Lower leg skin (tissue), 4 donors: ENCODE data around the gene GLT8D2. TPM values are rescaled to one million over a fixed set of nuclear protein-coding genes. Genes with fewer than 3 reads are reported as not detected.

Source experiments
- DNase-seq, 2 donors: peaks; one replicate each; pipeline ENCODE4 v3.0.0-alpha.2; 2019; ENCODE audit warnings: low spot score in 2 of 2
- H3K4me3 ChIP-seq: fragments of 200-600 bp; sonication (generic); 2 replicates; pipeline ENCODE4 v1.5.1; 2017; ENCODE audit warnings: mild to moderate bottlenecking, low read depth; ENCODE audit not compliant: poor library complexity, severe bottlenecking
- CTCF ChIP-seq, 3 donors: fragments of 450-650 bp; IDR thresholded peaks; one replicate each; pipeline ENCODE4 v1.5.1; 2016; ENCODE audit warnings: antibody characterized with exemption in 3 of 3, mild to moderate bottlenecking in 3 of 3, moderate library complexity in 2 of 3
- POLR2A ChIP-seq, 2 donors: fragments of 450-650 bp; IDR thresholded peaks; one replicate each; pipeline ENCODE4 v1.6.1; 2016 to 2017; ENCODE audit warnings: antibody characterized with exemption in 2 of 2, mild to moderate bottlenecking in 1 of 2, moderate library complexity in 1 of 2
- WGBS, 2 donors: methylation state at CpG; one replicate each; pipeline ENCODE4 v1.1.5; 2018; 5-methylcytosine and 5-hydroxymethylcytosine counted together
- intact Hi-C: fragments of 100-400 bp; cut with DNase I; formaldehyde crosslinking; loops from one replicate; pipeline ENCODE4 v1.15.0; 2023; ENCODE audit warnings: low total_unique reads
- total RNA-seq, 4 donors: library from RNA; depleted of rRNA; stranded (reverse); fragments of >200 nt; gene quantifications; one replicate each; pipeline ENCODE4 v1.1.0, GENCODE V29; 2016

Gene GLT8D2
- total RNA-seq, 4 donors from 2014 or later, result 0.72 to 1.9 (median 1.2) TPM

- intact Hi-C loops, result no loop called here
- TF ChIP-seq CTCF (IDR thresholded peaks at IDR 0.05) (no peak), POLR2A (IDR thresholded peaks at IDR 0.05) (no peak)
- WGBS, 2 donors, result 69 to 70% methylated on average over 4 of the region's 4 CpGs
- DNase-seq, result no peak
- H3K4me3 ChIP-seq, result no peak overlapping the region
Observed at GRCh38 chr12:104012331-104012730, 37.7 kb downstream of the GLT8D2 start.

GRCh38 chr12:104011253-104011652 lies 38.7 kb downstream of the GLT8D2 start:
- 67 to 68% methylated on average over 6 of the region's 6 CpGs for WGBS, 2 donors
- no peak for TF ChIP-seq CTCF (IDR thresholded peaks at IDR 0.05)
- TF ChIP-seq POLR2A (IDR thresholded peaks at IDR 0.05), result no peak

GRCh38 chr12:104010606-104011169 lies 39.3 kb downstream of the GLT8D2 start:
- no peak overlapping the region for H3K4me3 ChIP-seq
- intact Hi-C loops, result no loop called here
- 77 to 83% methylated on average over 2 of the region's 2 CpGs for WGBS, 2 donors
- no peak for DNase-seq
- TF ChIP-seq CTCF (IDR thresholded peaks at IDR 0.05), result no peak
- no peak for TF ChIP-seq POLR2A (IDR thresholded peaks at IDR 0.05)

More at GRCh38 chr12:104011253-104011652, 38.7 kb downstream of the GLT8D2 start:
- no peak overlapping the region for H3K4me3 ChIP-seq
- DNase-seq, result no peak
- intact Hi-C loops, result no loop called here

GRCh38 chr12:104010121-104010520 lies 39.9 kb downstream of the GLT8D2 start:
- 94% methylated on average over 4 of the region's 4 CpGs for WGBS, 2 donors
- no peak overlapping the region for H3K4me3 ChIP-seq
- no peak for DNase-seq
- intact Hi-C loops, result no loop called here
- TF ChIP-seq CTCF (IDR thresholded peaks at IDR 0.05) (no peak), POLR2A (IDR thresholded peaks at IDR 0.05) (no peak)

GRCh38 chr12:104006929-104007328 lies 43.1 kb downstream of the GLT8D2 start:
- TF ChIP-seq CTCF (IDR thresholded peaks at IDR 0.05) (no peak), POLR2A (IDR thresholded peaks at IDR 0.05) (no peak)
- no peak overlapping the region for H3K4me3 ChIP-seq
- DNase-seq, result no peak
- intact Hi-C loops, result no loop called here
- WGBS, 2 donors, result 40 to 43% methylated on average over 3 of the region's 3 CpGs

- H3K4me3 ChIP-seq, result no peak overlapping the region
- no peak for DNase-seq
- intact Hi-C loops, result no loop called here
- TF ChIP-seq POLR2A (IDR thresholded peaks at IDR 0.05) (no peak), CTCF (IDR thresholded peaks at IDR 0.05) (no peak)
- 71 to 75% methylated on average over 2 of the region's 2 CpGs for WGBS, 2 donors
Observed at GRCh38 chr12:104003596-104003995, 46.4 kb downstream of the GLT8D2 start.
